Sigmoid colon (tissue), 7 donors: Measurements from ENCODE around the gene MST1. TPM values are rescaled to one million over a fixed set of nuclear protein-coding genes. Genes with fewer than 3 reads are reported as not detected.

Experiments
- DNase-seq: peaks from one replicate; pipeline ENCODE4 v3.0.0-alpha.2; 2019
- H3K27ac ChIP-seq, 4 donors: fragments of 200-600 bp; sonication (generic); one replicate each; pipeline ENCODE4 v1.5.1; 2016 to 2019; ENCODE audit warnings: mild to moderate bottlenecking in 1 of 4
- H3K27me3 ChIP-seq, 3 donors: fragments of 200-600 bp; sonication (generic); one replicate each; pipeline ENCODE4 v1.5.1; 2019; ENCODE audit warnings: mild to moderate bottlenecking in 1 of 3
- H3K36me3 ChIP-seq, 4 donors: fragments of 200-600 bp; sonication (generic); one replicate each; pipeline ENCODE4 v1.5.1; 2016 to 2019
- H3K4me1 ChIP-seq, 4 donors: fragments of 200-600 bp; sonication (generic); one replicate each; pipeline ENCODE4 v1.5.1; 2017 to 2019
- H3K4me3 ChIP-seq, 4 donors: fragments of 200-600 bp; sonication (generic); one replicate each; pipeline ENCODE4 v1.5.1; 2017 to 2019; ENCODE audit warnings: mild to moderate bottlenecking in 2 of 4, moderate library complexity in 1 of 4
- H3K9me3 ChIP-seq, 4 donors: fragments of 200-600 bp in 3 of 4; sonication (generic) in 3 of 4; one replicate each; pipeline versions ENCODE4 v1.5.1 to v1.6.1; 2013 to 2019
- CTCF ChIP-seq, 4 experiments: fragments of 450-650 bp in 3 of 4; fragments of 200-600 bp in 1 of 4; IDR thresholded peaks; one replicate each; pipeline ENCODE4 v1.5.1; 2016 to 2019; ENCODE audit warnings: antibody characterized with exemption in 4 of 4, mild to moderate bottlenecking in 3 of 4, moderate library complexity in 2 of 4
- EP300 ChIP-seq, 4 donors: sonication (generic); formaldehyde crosslinking; IDR thresholded peaks; one replicate each; pipeline ENCODE4 v1.6.1; 2017; ENCODE audit warnings: antibody characterized with exemption in 4 of 4
- POLR2A ChIP-seq, 2 donors: fragments of 450-650 bp; IDR thresholded peaks; one replicate each; pipeline ENCODE4 v1.6.1; 2016; ENCODE audit warnings: antibody characterized with exemption in 2 of 2, mild to moderate bottlenecking in 2 of 2, moderate library complexity in 2 of 2
- POLR2AphosphoS5 ChIP-seq, 4 donors: sonication (generic); formaldehyde crosslinking; IDR thresholded peaks; one replicate each; pipeline ENCODE4 v1.6.1; 2017; ENCODE audit warnings: antibody characterized with exemption in 4 of 4
- WGBS, 2 donors: extraction: QIAGEN DNeasy Blood & Tissue Kit; methylation state at CpG; one replicate each; pipeline ENCODE4 v1.1.7; 2013; 5-methylcytosine and 5-hydroxymethylcytosine counted together
- intact Hi-C: fragments of 100-400 bp; cut with DNase I; formaldehyde crosslinking; loops from one replicate; pipeline ENCODE4 v1.15.1; 2023
- polyA plus RNA-seq, 3 donors: library from polyadenylated mRNA; stranded (reverse); fragments of 200-250 nt; gene quantifications; one replicate each; pipeline ENCODE4 v1.2.3, GENCODE V29; 2013
- total RNA-seq, 4 donors: library from RNA; depleted of rRNA; stranded (reverse); fragments of >200 nt; gene quantifications; one replicate each; pipeline ENCODE4 v1.1.0, GENCODE V29; 2016
- donor health status: healthy with polysubstance abuse.
- donor health status: Bipolar disorder and iron deficiency.
- donor health status: healthy.

Gene MST1
- total and polyA plus RNA-seq, 7 donors = 3.0 to 18.1 (median 7.7) TPM; not detected in 1

- TF ChIP-seq POLR2AphosphoS5 (IDR thresholded peaks at IDR 0.05) (no peak), POLR2A (IDR thresholded peaks at IDR 0.05) (no peak), CTCF (IDR thresholded peaks at IDR 0.05) (no peak), EP300 (IDR thresholded peaks at IDR 0.05) (no peak)
- Histone ChIP-seq H3K27me3 (no peaks in the 10 kb centered on the region), H3K36me3 (peaks cover 16 to 84% (median 51%) of the 10 kb centered on the region in 4 donors), H3K4me3 (no peak overlapping the region), H3K27ac (no peak overlapping the region), H3K4me1 (no peaks in the 10 kb centered on the region), H3K9me3 (no peaks in the 10 kb centered on the region)
- WGBS, 2 donors = 92 to 95% methylated on average over 11 of the region's 11 CpGs
- no peak for DNase-seq
- intact Hi-C loops = no loop called here
Measured at GRCh38 chr3:49732597-49732996, 43.3 kb upstream of the MST1 start.

GRCh38 chr3:49729966-49730609 is 40.8 kb upstream of the MST1 start:
- H3K27ac ChIP-seq = no peak overlapping the region
- no peak overlapping the region for H3K4me3 ChIP-seq
- no peak for DNase-seq
- no peaks in the 10 kb centered on the region for H3K27me3 ChIP-seq
- intact Hi-C loops = no loop called here
- no peaks in the 10 kb centered on the region for H3K9me3 ChIP-seq
- H3K36me3 ChIP-seq = peaks cover 20 to 83% (median 52%) of the 10 kb centered on the region in 4 donors
- TF ChIP-seq POLR2A (IDR thresholded peaks at IDR 0.05) (no peak), POLR2AphosphoS5 (IDR thresholded peaks at IDR 0.05) (no peak), EP300 (IDR thresholded peaks at IDR 0.05) (no peak), CTCF (IDR thresholded peaks at IDR 0.05) (no peak)
- H3K4me1 ChIP-seq = peaks cover 0 to 1% (median 0%) of the 10 kb centered on the region in 4 donors
- 97 to 98% methylated on average over 4 of the region's 4 CpGs for WGBS, 2 donors

- H3K9me3 ChIP-seq = no peaks in the 10 kb centered on the region
- H3K4me1 ChIP-seq = peaks cover 0 to 18% (median 13%) of the 10 kb centered on the region in 4 donors
- intact Hi-C loops = no loop called here
- H3K27ac ChIP-seq = no peak overlapping the region
- DNase-seq = no peak
- H3K36me3 ChIP-seq = peaks cover 20 to 68% (median 42%) of the 10 kb centered on the region in 4 donors
- no peak for TF ChIP-seq EP300 (IDR thresholded peaks at IDR 0.05)
- TF ChIP-seq POLR2A (IDR thresholded peaks at IDR 0.05) = no peak
- TF ChIP-seq POLR2AphosphoS5 (IDR thresholded peaks at IDR 0.05) = no peak
- TF ChIP-seq CTCF (IDR thresholded peaks at IDR 0.05) = no peak
- H3K27me3 ChIP-seq = no peaks in the 10 kb centered on the region
- H3K4me3 ChIP-seq = no peak overlapping the region
- 94 to 96% methylated on average over 15 of the region's 15 CpGs for WGBS, 2 donors
Measured at GRCh38 chr3:49727924-49728361, 38.7 kb upstream of the MST1 start.

GRCh38 chr3:49727154-49727923 is 38.1 kb upstream of the MST1 start:
- H3K9me3 ChIP-seq = no peaks in the 10 kb centered on the region
- H3K27me3 ChIP-seq = no peaks in the 10 kb centered on the region
- no peak for TF ChIP-seq POLR2A (IDR thresholded peaks at IDR 0.05)
- no peak for TF ChIP-seq POLR2AphosphoS5 (IDR thresholded peaks at IDR 0.05)
- no peak for TF ChIP-seq CTCF (IDR thresholded peaks at IDR 0.05)
- no peak for TF ChIP-seq EP300 (IDR thresholded peaks at IDR 0.05)
- peaks cover 0 to 24% (median 19%) of the 10 kb centered on the region in 4 donors for H3K4me1 ChIP-seq
- no peak for DNase-seq
- H3K36me3 ChIP-seq = peaks cover 20 to 64% (median 36%) of the 10 kb centered on the region in 4 donors
- 90 to 92% methylated on average over 19 of the region's 19 CpGs for WGBS, 2 donors
- intact Hi-C loops = no loop called here
- no peak overlapping the region for H3K4me3 ChIP-seq
- no peak overlapping the region for H3K27ac ChIP-seq
